CD4-positive, CD25-positive, alpha-beta regulatory T cell (primary cell): ENCODE data around the gene SLFN12L. TPM values are rescaled to one million over a fixed set of nuclear protein-coding genes. Genes with fewer than 3 reads are reported as not detected.

ENCODE experiments used
- ATAC-seq, 2 donors: fragments of 150-1000 bp; cut with Tn5 transposase; one replicate each; pipeline ENCODE4 v1.10.0; 2021; ENCODE audit warnings: low read depth in 2 of 2, moderate number of reproducible peaks in 2 of 2, moderate library complexity in 1 of 2
- DNase-seq, 3 donors: peaks; one replicate each; pipeline versions ENCODE4 v3.0.0 to v3.0.0-alpha.2; 2012 to 2022; ENCODE audit warnings: mixed read lengths in 1 of 3
- H3K27ac ChIP-seq: one replicate; pipeline ENCODE4 v1.7.0; 2013; ENCODE audit warnings: mild to moderate bottlenecking, low read length; ENCODE audit not compliant: insufficient read depth, poor library complexity, severe bottlenecking
- H3K27me3 ChIP-seq: one replicate; pipeline ENCODE4 v1.7.0; 2013; ENCODE audit warnings: low read length; ENCODE audit not compliant: control insufficient read depth, insufficient read depth
- H3K36me3 ChIP-seq: one replicate; pipeline ENCODE4 v1.7.0; 2013; ENCODE audit warnings: mild to moderate bottlenecking, low read length, moderate library complexity; ENCODE audit not compliant: control insufficient read depth, insufficient read depth
- H3K4me1 ChIP-seq: 2 replicates; pipeline ENCODE4 v1.7.0; 2013; ENCODE audit warnings: mild to moderate bottlenecking, low read length; ENCODE audit not compliant: insufficient read depth, control insufficient read depth, poor library complexity, severe bottlenecking
- H3K4me3 ChIP-seq: one replicate; pipeline ENCODE4 v1.7.0; 2013; ENCODE audit warnings: low read depth, mild to moderate bottlenecking, low read length, moderate library complexity
- H3K9me3 ChIP-seq, 2 experiments: 1 replicate in 1 of 2; 2 replicates in 1 of 2; pipeline ENCODE4 v1.7.0; 2013; ENCODE audit warnings: low read length in 2 of 2, mild to moderate bottlenecking in 1 of 2, moderate library complexity in 1 of 2; ENCODE audit not compliant: control insufficient read depth in 2 of 2
- H3K27ac Mint-ChIP-seq, 3 donors: one replicate each; pipeline ENCODE4 v1.8.0; 2020 to 2022; ENCODE audit warnings: mild to moderate bottlenecking in 3 of 3, mixed read lengths in 3 of 3, moderate library complexity in 2 of 3
- H3K27me3 Mint-ChIP-seq: one replicate; pipeline ENCODE4 v1.8.0; 2022; ENCODE audit warnings: mild to moderate bottlenecking, mixed read lengths
- H3K36me3 Mint-ChIP-seq: one replicate; pipeline ENCODE4 v1.8.0; 2020; ENCODE audit warnings: mixed read lengths
- H3K4me1 Mint-ChIP-seq, 4 donors: one replicate each; pipeline ENCODE4 v1.8.0; 2020 to 2022; ENCODE audit warnings: mixed read lengths in 4 of 4, mild to moderate bottlenecking in 1 of 4
- H3K4me3 Mint-ChIP-seq, 4 donors: one replicate each; pipeline ENCODE4 v1.8.0; 2020 to 2022; ENCODE audit warnings: mild to moderate bottlenecking in 4 of 4, mixed read lengths in 4 of 4, moderate library complexity in 3 of 4
- H3K9me3 Mint-ChIP-seq, 7 donors: one replicate each; pipeline ENCODE4 v1.8.0; 2020 to 2022; ENCODE audit warnings: mixed read lengths in 7 of 7, mild to moderate bottlenecking in 3 of 7, moderate library complexity in 2 of 7
- polyA plus RNA-seq, 4 donors: library from polyadenylated mRNA; unstranded; fragments of 300-500 nt; fragmentation: Illumina TruSeq; gene quantifications; one replicate each; pipeline ENCODE4 v1.2.3, GENCODE V29; 2021
- total RNA-seq: library from RNA; stranded (reverse); gene quantifications from one replicate; pipeline ENCODE4 v1.2.3, GENCODE V29; 2022

SLFN12L gene
- total and polyA plus RNA-seq, 5 donors from 2014 or later = 12.7 to 105 (median 13.9) TPM

- H3K27ac ChIP-seq = no peak overlapping the region
- H3K4me1 Mint-ChIP-seq = peaks cover 6 to 23% (median 7%) of the 10 kb centered on the region in 4 donors
- H3K9me3 ChIP-seq = no peaks in the 10 kb centered on the region
- DNase-seq (no peak), ATAC-seq (no peak)
- peaks cover 6% of the 10 kb centered on the region for H3K4me1 ChIP-seq
- H3K36me3 Mint-ChIP-seq = peaks cover 3% of the 10 kb centered on the region
- H3K27ac Mint-ChIP-seq = peak overlapping the region in 1 of 3 donors; percentile 3
- H3K4me3 Mint-ChIP-seq = no peak overlapping the region
- H3K9me3 Mint-ChIP-seq = peaks cover 0 to 6% (median 3%) of the 10 kb centered on the region in 7 donors
- no peaks in the 10 kb centered on the region for H3K27me3 Mint-ChIP-seq
- no peak overlapping the region for H3K4me3 ChIP-seq
- no peaks in the 10 kb centered on the region for H3K36me3 ChIP-seq
- H3K27me3 ChIP-seq = no peaks in the 10 kb centered on the region
Measured at GRCh38 chr17:35453171-35453570, 84.3 kb downstream of the SLFN12L start.

DNA sequence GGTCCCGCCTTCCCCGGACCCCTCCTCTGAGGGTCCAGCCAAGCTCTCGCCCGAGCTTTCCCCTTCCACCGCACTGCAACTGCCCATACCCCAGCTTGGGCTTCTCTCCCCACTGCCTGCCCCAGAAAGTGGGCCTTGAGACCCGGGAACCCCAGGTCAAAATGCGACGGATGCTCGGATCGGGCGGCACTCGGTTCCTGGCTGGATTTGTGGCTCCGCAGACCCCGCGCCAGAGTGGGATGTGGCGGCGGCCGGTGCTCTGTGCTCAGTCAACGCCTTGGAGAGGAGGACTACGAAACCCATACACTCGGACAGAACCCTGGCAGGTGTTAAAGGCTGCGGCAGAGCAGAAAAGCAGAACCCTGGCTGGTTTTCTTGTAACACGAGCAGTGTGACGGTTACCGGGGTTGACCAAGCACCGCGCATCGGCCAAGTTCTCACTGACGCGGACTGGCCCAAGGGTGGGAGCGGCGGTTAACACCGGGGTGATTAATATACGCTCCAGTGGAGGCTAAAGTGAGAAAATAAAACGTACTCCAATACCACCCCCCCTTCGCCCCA is 88.0 kb downstream of the SLFN12L start:
- no peak overlapping the region for H3K27ac ChIP-seq
- no peaks in the 10 kb centered on the region for H3K36me3 ChIP-seq
- Mint-ChIP-seq H3K4me1 (peaks cover 5 to 19% (median 16%) of the 10 kb centered on the region in 4 donors), H3K27ac (peak overlapping the region; percentile 67 to 94 (median 91)), H3K27me3 (no peaks in the 10 kb centered on the region), H3K9me3 (no peaks in the 10 kb centered on the region), H3K36me3 (peaks cover 14% of the 10 kb centered on the region), H3K4me3 (peak overlapping the region; percentile 57 to 92 (median 76))
- ATAC-seq (no peak), DNase-seq (no peak)
- H3K4me1 ChIP-seq = peaks cover 17% of the 10 kb centered on the region
- H3K27me3 ChIP-seq = no peaks in the 10 kb centered on the region
- H3K9me3 ChIP-seq = no peaks in the 10 kb centered on the region
- H3K4me3 ChIP-seq = no peak overlapping the region

DNA sequence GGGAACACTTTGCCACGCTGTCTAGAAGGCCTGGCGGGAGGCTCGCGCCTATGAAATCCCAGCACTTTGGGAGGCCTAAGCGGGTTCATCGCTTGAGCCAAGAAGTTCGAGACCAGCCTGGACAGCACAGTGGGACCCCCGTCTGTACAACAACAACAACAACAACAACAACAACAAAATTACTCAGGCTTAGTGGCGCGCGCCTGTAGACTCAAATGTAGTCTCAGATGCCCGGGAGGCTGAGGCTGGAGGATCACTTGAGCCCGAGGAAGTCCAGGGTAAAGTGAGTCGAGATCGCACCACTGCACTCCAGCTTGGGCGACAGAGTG is 88.6 kb downstream of the SLFN12L start:
- H3K4me3 ChIP-seq = no peak overlapping the region
- peak overlapping the region; percentile 90 to 97 (median 92) for H3K4me3 Mint-ChIP-seq
- H3K4me1 Mint-ChIP-seq = peaks cover 5 to 19% (median 16%) of the 10 kb centered on the region in 4 donors

DNA sequence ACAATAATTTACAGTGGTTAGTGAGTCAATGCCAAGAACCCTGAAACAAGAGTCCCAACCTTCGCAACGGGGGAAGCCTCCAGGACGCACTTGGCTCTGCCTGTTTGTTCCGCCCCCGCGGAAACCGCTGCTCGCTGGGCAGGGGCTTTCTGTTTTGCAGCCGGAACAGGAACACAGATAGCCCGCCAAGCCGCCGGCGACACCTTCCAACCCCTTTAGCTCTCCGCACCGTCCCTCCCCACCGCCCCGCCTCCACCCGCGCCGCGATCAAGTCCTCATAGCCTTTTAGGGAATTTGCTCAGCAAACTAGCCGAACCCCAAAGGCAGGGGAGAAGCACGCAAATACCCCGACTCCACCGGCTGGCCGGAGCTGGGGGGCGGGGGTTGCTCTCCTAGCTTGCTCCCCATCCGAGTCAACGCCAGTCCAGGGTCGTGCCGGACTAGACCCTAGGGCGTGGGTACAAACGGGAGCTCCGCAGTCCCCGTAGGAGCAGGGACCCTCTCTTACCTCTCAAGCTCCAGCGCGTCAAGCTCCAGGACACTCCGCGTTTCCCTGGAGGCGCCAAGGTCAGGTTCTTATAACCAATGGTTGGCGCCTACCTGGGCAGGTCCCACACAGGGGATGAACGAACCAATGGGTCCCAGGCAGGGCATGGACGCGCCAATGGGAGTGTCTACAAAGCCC is 89.1 kb downstream of the SLFN12L start, which contains the start of gene SLFN13:
SLFN13 (minus strand) TSS at position 553 of the 685 bp plus-strand sequence. CDS start 3,086 bp downstream, outside the sequence.
- H3K36me3 Mint-ChIP-seq = peaks cover 17% of the 10 kb centered on the region
- no peaks in the 10 kb centered on the region for H3K9me3 ChIP-seq

More for the DNA sequence above, 88.6 kb downstream of the SLFN12L start:
- Histone ChIP-seq H3K4me1 (peaks cover 17% of the 10 kb centered on the region), H3K9me3 (no peaks in the 10 kb centered on the region), H3K27ac (no peak overlapping the region), H3K36me3 (no peaks in the 10 kb centered on the region), H3K27me3 (no peaks in the 10 kb centered on the region)
- H3K27me3 Mint-ChIP-seq = no peaks in the 10 kb centered on the region
- peaks cover 0 to 1% (median 0%) of the 10 kb centered on the region in 7 donors for H3K9me3 Mint-ChIP-seq
- DNase-seq (no peak), ATAC-seq (no peak)
- H3K36me3 Mint-ChIP-seq = peaks cover 15% of the 10 kb centered on the region
- H3K27ac Mint-ChIP-seq = peak overlapping the region; percentile 89 to 94 (median 91)

DNA sequence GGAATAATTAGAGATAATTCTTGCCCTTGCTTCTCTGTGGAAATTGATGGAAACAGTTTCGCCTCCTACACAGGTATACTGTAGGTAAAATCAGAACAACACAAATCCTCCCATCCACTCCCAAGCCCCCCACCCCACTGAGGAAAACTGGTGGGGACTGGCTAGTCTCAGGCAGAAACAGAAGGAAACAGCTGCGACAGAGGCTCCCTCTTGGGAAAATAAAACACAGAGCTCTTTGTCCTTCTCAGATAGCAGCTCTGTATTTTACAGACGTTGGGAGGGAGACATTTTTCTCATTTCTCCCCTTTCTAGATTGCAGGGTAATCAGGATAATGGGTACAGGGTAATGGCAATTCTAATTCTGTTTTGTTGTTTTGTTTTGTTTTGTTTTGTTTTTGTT is 90.0 kb downstream of the SLFN12L start:
- Mint-ChIP-seq H3K4me1 (peaks cover 5 to 19% (median 17%) of the 10 kb centered on the region in 4 donors), H3K9me3 (peaks cover 0 to 1% (median 0%) of the 10 kb centered on the region in 7 donors), H3K4me3 (peak overlapping the region; percentile 32 to 92 (median 84)), H3K27ac (peak overlapping the region; percentile 56 to 91 (median 69)), H3K27me3 (no peaks in the 10 kb centered on the region), H3K36me3 (peaks cover 21% of the 10 kb centered on the region)
- Histone ChIP-seq H3K27ac (peak overlapping the region; percentile 71), H3K36me3 (no peaks in the 10 kb centered on the region), H3K9me3 (no peaks in the 10 kb centered on the region), H3K4me3 (peak overlapping the region; percentile 82), H3K4me1 (peaks cover 17% of the 10 kb centered on the region), H3K27me3 (no peaks in the 10 kb centered on the region)
- DNase-seq (no peak), ATAC-seq (no peak)

More for the DNA sequence above, 89.1 kb downstream of the SLFN12L start, which contains the start of gene SLFN13:
- peak within 1 kb of the TSS; percentile 90 to 97 (median 92) for H3K4me3 Mint-ChIP-seq
- no peaks in the 10 kb centered on the region for H3K27me3 Mint-ChIP-seq
- peak; percentile 86 to 88 for ATAC-seq
- H3K9me3 Mint-ChIP-seq = peaks cover 0 to 1% (median 0%) of the 10 kb centered on the region in 7 donors
- H3K4me1 ChIP-seq = peaks cover 17% of the 10 kb centered on the region
- H3K4me1 Mint-ChIP-seq = peaks cover 5 to 19% (median 16%) of the 10 kb centered on the region in 4 donors
- peak within 1 kb of the TSS; percentile 89 to 94 (median 91) for H3K27ac Mint-ChIP-seq
- peak within 1 kb of the TSS; percentile 71 for H3K27ac ChIP-seq
- no peaks in the 10 kb centered on the region for H3K36me3 ChIP-seq
- no peaks in the 10 kb centered on the region for H3K27me3 ChIP-seq
- peak within 1 kb of the TSS; percentile 82 for H3K4me3 ChIP-seq
- DNase-seq = peak; percentile 67 to 88 (median 73)

GRCh38 chr17:35438433-35438832 is 99.0 kb downstream of the SLFN12L start:
- Mint-ChIP-seq H3K36me3 (peaks cover 10% of the 10 kb centered on the region), H3K4me3 (no peak overlapping the region), H3K4me1 (peaks cover 0 to 8% (median 6%) of the 10 kb centered on the region in 4 donors), H3K27me3 (no peaks in the 10 kb centered on the region), H3K9me3 (no peaks in the 10 kb centered on the region), H3K27ac (no peak overlapping the region)
- H3K9me3 ChIP-seq = no peaks in the 10 kb centered on the region
- peaks cover 5% of the 10 kb centered on the region for H3K4me1 ChIP-seq
- H3K27ac ChIP-seq = no peak overlapping the region
- no peak for ATAC-seq
- H3K4me3 ChIP-seq = no peak overlapping the region
- no peaks in the 10 kb centered on the region for H3K36me3 ChIP-seq
- DNase-seq = no peak
- no peaks in the 10 kb centered on the region for H3K27me3 ChIP-seq

- Mint-ChIP-seq H3K4me3 (peak overlapping the region; percentile 95 to 99 (median 98)), H3K36me3 (no peaks in the 10 kb centered on the region), H3K9me3 (no peaks in the 10 kb centered on the region), H3K27ac (peak overlapping the region; percentile 88 to 96 (median 93)), H3K27me3 (no peaks in the 10 kb centered on the region), H3K4me1 (peaks cover 21 to 53% (median 32%) of the 10 kb centered on the region in 4 donors)
- H3K27me3 ChIP-seq = no peaks in the 10 kb centered on the region
- DNase-seq (peak; percentile 25 to 79 (median 39)), ATAC-seq (peak; percentile 80 to 87)
- no peaks in the 10 kb centered on the region for H3K36me3 ChIP-seq
- peak overlapping the region; percentile 72 for H3K27ac ChIP-seq
- peak overlapping the region; percentile 97 for H3K4me3 ChIP-seq
- H3K9me3 ChIP-seq = no peaks in the 10 kb centered on the region
- H3K4me1 ChIP-seq = peaks cover 32% of the 10 kb centered on the region
Measured at GRCh38 chr17:35433075-35433894, 104.2 kb downstream of the SLFN12L start.
